C4-2B (cell line): Measurements from ENCODE around the gene CYP8B1.

Experiments
- H3K27ac ChIP-seq: fragments of 450-650 bp; 2 replicates; pipeline ENCODE4 v1.5.1; 2017
- ZFX ChIP-seq: fragments of 450-650 bp; IDR thresholded peaks from 2 replicates; pipeline ENCODE4 v1.6.1; 2017
- TF ChIP-seq, protein P1 (sequence below): fragments of 450-650 bp; conservative IDR thresholded peaks from 2 replicates; pipeline ENCODE4 v1.5.1; 2017; ENCODE audit warnings: mild to moderate bottlenecking

Gene CYP8B1

DNA sequence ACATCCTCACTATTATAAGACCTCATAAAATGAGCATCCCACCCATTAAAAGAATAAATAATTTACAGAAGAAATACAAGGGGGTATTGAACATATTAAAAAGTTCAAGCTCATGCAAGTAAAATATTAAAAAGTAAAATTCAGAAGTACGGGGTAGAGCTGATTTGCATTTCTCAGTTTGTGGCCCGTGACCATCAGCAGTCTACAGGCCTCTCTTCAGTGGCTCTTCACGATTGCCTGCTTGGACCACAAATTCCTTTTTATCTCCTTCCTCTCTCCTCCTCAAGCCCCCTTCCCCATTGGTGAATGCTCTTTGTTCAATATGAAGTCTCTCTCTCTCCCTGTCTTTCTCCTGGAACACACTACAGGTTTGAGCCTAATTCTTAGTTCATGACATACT lies 19.1 kb downstream of the CYP8B1 start:
- TF ChIP-seq, protein P1, sequence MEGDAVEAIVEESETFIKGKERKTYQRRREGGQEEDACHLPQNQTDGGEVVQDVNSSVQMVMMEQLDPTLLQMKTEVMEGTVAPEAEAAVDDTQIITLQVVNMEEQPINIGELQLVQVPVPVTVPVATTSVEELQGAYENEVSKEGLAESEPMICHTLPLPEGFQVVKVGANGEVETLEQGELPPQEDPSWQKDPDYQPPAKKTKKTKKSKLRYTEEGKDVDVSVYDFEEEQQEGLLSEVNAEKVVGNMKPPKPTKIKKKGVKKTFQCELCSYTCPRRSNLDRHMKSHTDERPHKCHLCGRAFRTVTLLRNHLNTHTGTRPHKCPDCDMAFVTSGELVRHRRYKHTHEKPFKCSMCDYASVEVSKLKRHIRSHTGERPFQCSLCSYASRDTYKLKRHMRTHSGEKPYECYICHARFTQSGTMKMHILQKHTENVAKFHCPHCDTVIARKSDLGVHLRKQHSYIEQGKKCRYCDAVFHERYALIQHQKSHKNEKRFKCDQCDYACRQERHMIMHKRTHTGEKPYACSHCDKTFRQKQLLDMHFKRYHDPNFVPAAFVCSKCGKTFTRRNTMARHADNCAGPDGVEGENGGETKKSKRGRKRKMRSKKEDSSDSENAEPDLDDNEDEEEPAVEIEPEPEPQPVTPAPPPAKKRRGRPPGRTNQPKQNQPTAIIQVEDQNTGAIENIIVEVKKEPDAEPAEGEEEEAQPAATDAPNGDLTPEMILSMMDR = no peak
- no peak for TF ChIP-seq ZFX
- no peak overlapping the region for H3K27ac ChIP-seq

DNA sequence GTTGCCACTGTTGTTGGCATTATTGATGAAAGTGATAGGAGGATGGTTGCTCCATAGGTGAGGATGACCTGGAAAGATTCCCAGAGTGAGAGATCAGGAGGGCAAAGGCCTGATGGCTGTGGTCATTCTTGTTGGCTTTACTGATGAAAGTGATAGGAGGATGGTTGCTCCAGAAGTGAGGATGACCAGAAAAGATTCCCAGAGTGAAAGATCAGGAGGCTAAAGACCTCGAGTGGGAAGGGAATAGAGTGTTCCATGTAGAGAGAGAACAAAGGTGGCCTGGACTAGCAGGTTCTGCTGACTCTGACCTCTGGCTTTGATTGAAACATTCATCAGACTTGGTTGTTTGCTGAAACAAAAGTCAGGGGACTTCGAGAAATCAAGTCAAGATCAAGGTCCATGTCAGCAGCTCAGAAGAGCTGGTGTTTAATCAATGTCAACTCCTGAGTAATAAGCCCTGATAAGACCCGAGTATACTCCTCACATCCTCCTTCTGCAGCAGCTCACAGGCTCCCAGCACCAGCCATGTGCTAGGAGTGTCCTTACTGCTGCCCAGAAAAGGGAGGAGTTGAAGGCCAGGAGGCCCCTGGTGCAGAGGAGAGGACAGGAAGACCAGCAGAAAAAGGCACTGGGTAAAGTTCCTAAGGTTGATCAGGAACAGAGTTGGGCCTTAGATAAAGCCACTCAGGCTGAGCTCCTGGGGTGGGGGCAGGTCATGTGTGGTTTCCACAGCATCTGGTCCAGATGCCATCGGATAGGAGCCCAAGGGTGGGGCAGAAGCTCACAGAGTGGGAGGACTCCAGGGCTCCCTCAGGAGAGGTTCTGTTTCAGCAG lies 19.9 kb downstream of the CYP8B1 start:
- TF ChIP-seq, protein P1 = no peak
- TF ChIP-seq ZFX = no peak

DNA sequence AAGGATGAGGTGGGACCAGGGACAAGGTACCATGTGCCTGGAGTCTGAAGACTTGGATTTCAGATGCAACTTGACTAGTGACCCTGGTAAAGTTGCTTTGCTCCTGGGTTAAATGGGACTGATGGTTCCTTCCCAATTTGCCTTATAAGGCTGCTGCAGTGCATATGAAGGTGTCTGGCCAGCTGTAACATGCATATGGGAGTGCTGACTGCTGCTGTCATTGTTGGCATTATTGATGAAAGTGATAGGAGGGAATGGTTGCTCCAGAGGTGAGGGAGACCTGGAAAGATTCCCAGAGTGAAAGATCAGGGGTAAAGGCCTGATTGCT lies 20.5 kb downstream of the CYP8B1 start:
- TF ChIP-seq, protein P1 = no peak
- TF ChIP-seq ZFX = no peak
- H3K27ac ChIP-seq = no peak overlapping the region

More for the DNA sequence above, 19.9 kb downstream of the CYP8B1 start:
- H3K27ac ChIP-seq = no peak overlapping the region

DNA sequence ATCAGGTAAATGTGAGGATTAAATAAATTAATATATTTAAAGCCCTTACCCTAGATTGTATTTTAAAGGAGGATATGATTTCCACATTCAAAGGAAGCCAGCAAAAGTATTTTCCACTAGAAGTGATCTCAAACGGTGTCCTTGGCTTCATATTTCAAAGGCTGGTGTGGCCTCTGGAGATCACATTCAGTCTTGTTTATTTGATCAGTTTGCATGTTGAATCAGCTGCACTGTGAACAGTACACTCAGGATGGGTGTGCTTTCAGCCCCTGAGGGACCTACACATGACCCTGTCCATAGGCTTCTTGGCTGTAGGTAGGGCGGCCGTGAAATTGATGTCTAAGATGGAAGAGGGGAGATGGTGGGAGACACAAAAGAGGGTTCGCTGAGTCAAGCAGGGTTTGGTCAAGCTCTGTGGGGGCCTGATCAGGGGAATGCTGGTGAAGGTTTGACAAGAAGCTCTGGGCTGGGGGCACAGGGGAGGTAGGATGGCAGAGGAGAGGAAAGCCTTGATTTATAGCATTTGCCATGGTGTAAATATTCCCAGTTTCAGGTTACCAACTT lies 21.9 kb downstream of the CYP8B1 start:
- H3K27ac ChIP-seq = no peak overlapping the region
- TF ChIP-seq, protein P1 = no peak
- no peak for TF ChIP-seq ZFX

DNA sequence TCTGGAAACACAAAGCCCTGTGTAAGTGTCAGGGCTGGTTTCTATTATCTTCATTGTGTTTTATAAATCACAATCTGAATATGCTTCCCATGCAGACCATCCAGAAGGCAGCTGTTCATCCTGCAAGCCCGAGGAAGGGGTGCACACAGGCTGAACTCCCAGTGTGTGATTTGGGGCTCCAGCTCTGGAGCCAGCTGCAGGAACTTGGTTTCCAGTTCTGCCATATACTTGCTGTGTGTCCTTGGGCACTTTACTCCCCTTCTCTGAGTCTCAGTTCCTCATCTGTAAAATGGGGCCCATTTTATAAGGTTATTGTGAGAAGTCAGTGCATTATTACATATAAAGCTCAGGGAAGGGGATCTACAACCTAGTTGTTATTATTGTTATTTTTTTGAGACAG lies 22.6 kb downstream of the CYP8B1 start:
- H3K27ac ChIP-seq = no peak overlapping the region
- TF ChIP-seq, protein P1 = no peak
- no peak for TF ChIP-seq ZFX

DNA sequence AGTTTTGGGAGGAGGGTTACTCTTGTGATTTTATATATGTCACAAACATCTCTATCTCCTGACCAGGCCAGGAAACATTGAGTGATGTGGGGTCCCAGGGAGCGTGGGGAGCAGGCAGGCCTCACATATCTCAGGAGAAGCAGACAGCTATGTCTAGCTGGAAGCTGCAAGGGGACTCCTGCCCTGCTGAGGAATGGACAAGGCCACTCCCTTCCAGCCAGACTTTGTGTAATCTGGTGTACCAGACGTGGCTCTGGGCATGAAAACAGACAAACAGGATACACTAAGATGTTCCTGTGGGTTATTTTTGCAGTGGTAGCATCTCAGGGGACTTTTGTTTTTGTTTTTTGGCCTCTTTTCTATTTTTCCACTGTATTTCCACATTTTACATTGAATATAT lies 23.2 kb downstream of the CYP8B1 start:
- H3K27ac ChIP-seq = no peak overlapping the region
- TF ChIP-seq, protein P1 = no peak
- TF ChIP-seq ZFX = no peak

DNA sequence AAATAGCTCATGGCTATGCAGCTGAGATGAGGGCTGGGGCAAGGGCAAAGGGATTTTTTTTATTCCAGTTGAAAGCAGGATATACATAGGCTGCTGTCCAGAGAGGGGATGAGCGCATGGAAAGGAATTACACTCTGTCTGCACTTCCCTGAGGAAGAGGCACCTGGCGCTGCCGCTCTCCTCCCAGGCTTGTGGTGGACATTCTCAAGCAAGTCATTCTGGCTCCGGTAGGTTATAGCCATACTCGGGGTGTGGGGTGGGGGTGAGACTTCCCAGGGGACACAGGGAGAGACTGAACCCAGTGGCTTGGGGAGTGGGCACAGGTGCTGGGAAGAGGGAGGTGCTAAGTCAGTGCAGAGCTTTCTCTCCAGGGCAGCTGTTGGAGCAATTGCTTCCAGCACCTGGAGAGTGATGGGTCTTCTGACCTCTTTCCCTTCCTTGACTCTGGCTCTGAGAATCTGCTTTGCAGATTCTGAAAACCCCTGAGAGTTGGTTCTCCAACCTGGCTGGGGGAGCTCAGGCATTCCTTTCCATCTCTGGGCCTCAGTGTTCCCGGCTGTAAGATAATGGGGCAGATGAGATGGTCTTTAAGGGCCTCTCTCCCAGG lies 24.3 kb downstream of the CYP8B1 start:
- H3K27ac ChIP-seq = no peak overlapping the region
- TF ChIP-seq, protein P1 = no peak
- TF ChIP-seq ZFX = no peak
